Measurements from ENCODE around the gene PRC1.

- TF ChIP-seq, protein P1, sequence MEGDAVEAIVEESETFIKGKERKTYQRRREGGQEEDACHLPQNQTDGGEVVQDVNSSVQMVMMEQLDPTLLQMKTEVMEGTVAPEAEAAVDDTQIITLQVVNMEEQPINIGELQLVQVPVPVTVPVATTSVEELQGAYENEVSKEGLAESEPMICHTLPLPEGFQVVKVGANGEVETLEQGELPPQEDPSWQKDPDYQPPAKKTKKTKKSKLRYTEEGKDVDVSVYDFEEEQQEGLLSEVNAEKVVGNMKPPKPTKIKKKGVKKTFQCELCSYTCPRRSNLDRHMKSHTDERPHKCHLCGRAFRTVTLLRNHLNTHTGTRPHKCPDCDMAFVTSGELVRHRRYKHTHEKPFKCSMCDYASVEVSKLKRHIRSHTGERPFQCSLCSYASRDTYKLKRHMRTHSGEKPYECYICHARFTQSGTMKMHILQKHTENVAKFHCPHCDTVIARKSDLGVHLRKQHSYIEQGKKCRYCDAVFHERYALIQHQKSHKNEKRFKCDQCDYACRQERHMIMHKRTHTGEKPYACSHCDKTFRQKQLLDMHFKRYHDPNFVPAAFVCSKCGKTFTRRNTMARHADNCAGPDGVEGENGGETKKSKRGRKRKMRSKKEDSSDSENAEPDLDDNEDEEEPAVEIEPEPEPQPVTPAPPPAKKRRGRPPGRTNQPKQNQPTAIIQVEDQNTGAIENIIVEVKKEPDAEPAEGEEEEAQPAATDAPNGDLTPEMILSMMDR (IDR thresholded peaks at IDR 0.05), result no peak
- no peak for TF ChIP-seq POLR2A (IDR thresholded peaks at IDR 0.05)
Observed at GRCh38 chr15:90968434-90968833, 25.9 kb downstream of the PRC1 start.

Data from Peyer's patch (tissue), 4 donors.